GM23248 (cell line): ENCODE data around the gene MYL7.

Source experiments
- EZH2 ChIP-seq: fragments of 200-600 bp; sonication (generic); IDR thresholded peaks from 2 replicates; pipeline ENCODE4 v1.6.1; 2018; ENCODE audit warnings: antibody characterized with exemption, mild to moderate bottlenecking; ENCODE audit not compliant: insufficient read depth, poor library complexity, severe bottlenecking
- EZH2phosphoT487 ChIP-seq: fragments of 200-600 bp; sonication (generic); IDR thresholded peaks from 2 replicates; pipeline ENCODE4 v1.6.1; 2018; ENCODE audit warnings: antibody characterized with exemption, moderate library complexity, mild to moderate bottlenecking, low read depth; ENCODE audit not compliant: insufficient read depth

DNA sequence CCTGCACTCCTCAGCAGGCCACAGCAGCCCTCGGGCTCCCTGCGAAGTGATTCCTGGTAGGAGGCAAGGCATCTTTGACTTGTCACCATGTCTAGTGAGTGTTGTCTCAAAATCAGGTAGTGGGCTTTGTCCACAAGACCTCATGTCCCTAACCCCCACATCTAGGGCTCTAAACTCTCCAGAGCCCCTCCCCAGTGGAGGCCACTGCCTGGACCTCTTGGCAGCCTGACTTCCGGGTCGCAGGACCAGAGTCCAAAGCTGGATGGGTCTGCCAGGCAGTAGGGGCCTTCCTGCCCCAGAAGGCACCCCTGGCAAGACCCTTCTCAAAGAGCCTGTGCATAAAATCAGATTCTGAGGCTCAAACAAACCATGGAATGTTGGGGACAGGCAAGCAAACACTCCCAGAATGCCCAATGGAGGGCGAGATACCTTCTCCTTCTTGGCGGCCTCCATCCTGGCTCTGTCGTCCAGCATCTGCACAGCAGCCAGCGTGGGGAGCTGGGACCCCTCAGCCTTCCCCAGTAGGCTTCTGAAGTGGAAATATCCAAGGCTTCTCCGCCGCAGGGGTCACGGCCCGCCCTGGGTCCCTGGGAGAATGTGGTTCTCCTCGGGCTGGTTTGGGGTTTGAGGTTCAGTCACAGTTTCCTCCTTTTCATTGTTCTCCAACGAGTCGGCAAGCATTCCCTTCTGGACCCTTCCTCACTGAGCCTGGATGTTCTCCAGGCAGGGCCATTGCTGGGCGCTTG lies 47.5 kb upstream of the MYL7 start:
- no peak for TF ChIP-seq EZH2phosphoT487
- no peak for TF ChIP-seq EZH2
